ENCODE results near the gene SALL4.
A peak's percentile ranks its signal among the peaks of the same experiment; 100 is the strongest.
"Not testable (repeated sequence)": the region's sequence is repeated elsewhere in the genome, so short reads cannot be mapped to it uniquely, and the experiment has no call there.

SALL4 gene

GRCh38 chr20:51828762-51829161, 26.4 kb upstream of the SALL4 start:
- H3K27ac ChIP-seq (replicated peaks), result no peak overlapping the region
- TF ChIP-seq GABPA (IDR thresholded peaks at IDR 0.05; ENCODE audit: low read depth) (no peak), CTCF (IDR thresholded peaks at IDR 0.05; ENCODE audit: insufficient read depth, low read length) (no peak), POLR2AphosphoS5 (IDR thresholded peaks at IDR 0.05; ENCODE audit: low read depth) (no peak), SPI1 (IDR thresholded peaks at IDR 0.05; ENCODE audit: borderline replicate concordance, low read depth) (0 out of 2 replicates have a peak, but pooled peaks have one; percentile 29), REST (IDR thresholded peaks at IDR 0.05; ENCODE audit: insufficient replicate concordance, low read depth) (no peak)
- no peak for DNase-seq (ENCODE audit: low read depth in 1 of 2, low spot score in 1 of 2)
- no peak overlapping the region for H3K4me3 ChIP-seq (replicated peaks; ENCODE audit: insufficient read depth, low read length)
- no peaks in the 10 kb centered on the region for H3K27me3 ChIP-seq (ENCODE audit: insufficient read depth, poor library complexity, severe bottlenecking)

- H3K27me3 ChIP-seq (ENCODE audit: insufficient read depth, poor library complexity, severe bottlenecking), result no peaks in the 10 kb centered on the region
- H3K27ac ChIP-seq (replicated peaks), result no peak overlapping the region
- DNase-seq (ENCODE audit: low read depth in 1 of 2, low spot score in 1 of 2), result no peak
- no peak for TF ChIP-seq POLR2AphosphoS5 (IDR thresholded peaks at IDR 0.05; ENCODE audit: low read depth)
- no peak for TF ChIP-seq SPI1 (IDR thresholded peaks at IDR 0.05; ENCODE audit: borderline replicate concordance, low read depth)
- TF ChIP-seq CTCF (IDR thresholded peaks at IDR 0.05; ENCODE audit: insufficient read depth, low read length), result no peak
- TF ChIP-seq REST (IDR thresholded peaks at IDR 0.05; ENCODE audit: insufficient replicate concordance, low read depth), result no peak
- TF ChIP-seq GABPA (IDR thresholded peaks at IDR 0.05; ENCODE audit: low read depth), result no peak
- H3K4me3 ChIP-seq (replicated peaks; ENCODE audit: insufficient read depth, low read length), result no peak overlapping the region
These were observed 24.1 kb upstream of the SALL4 start for GRCh38 chr20:51826372-51826771.

GRCh38 chr20:51818479-51819008, 16.2 kb upstream of the SALL4 start:
- no peak for DNase-seq (ENCODE audit: low read depth in 1 of 2, low spot score in 1 of 2)
- no peak overlapping the region for H3K27ac ChIP-seq (replicated peaks)
- H3K27me3 ChIP-seq (ENCODE audit: insufficient read depth, poor library complexity, severe bottlenecking), result no peaks in the 10 kb centered on the region
- TF ChIP-seq POLR2AphosphoS5 (IDR thresholded peaks at IDR 0.05; ENCODE audit: low read depth), result no peak
- H3K4me3 ChIP-seq (replicated peaks; ENCODE audit: insufficient read depth, low read length), result no peak overlapping the region

- H3K27me3 ChIP-seq (ENCODE audit: insufficient read depth, poor library complexity, severe bottlenecking); DNase-seq (ENCODE audit: low read depth in 1 of 2, low spot score in 1 of 2); H3K4me3 ChIP-seq (replicated peaks; ENCODE audit: insufficient read depth, low read length); H3K27ac ChIP-seq (replicated peaks): not testable (repeated sequence)
These were observed 14.5 kb upstream of the SALL4 start for GRCh38 chr20:51816856-51817255.

- no peak overlapping the region for H3K27ac ChIP-seq (replicated peaks)
- TF ChIP-seq POLR2AphosphoS5 (IDR thresholded peaks at IDR 0.05; ENCODE audit: low read depth) (no peak), SPI1 (IDR thresholded peaks at IDR 0.05; ENCODE audit: borderline replicate concordance, low read depth) (no peak), REST (IDR thresholded peaks at IDR 0.05; ENCODE audit: insufficient replicate concordance, low read depth) (no peak)
- H3K27me3 ChIP-seq (ENCODE audit: insufficient read depth, poor library complexity, severe bottlenecking), result peaks cover 3% of the 10 kb centered on the region
- no peak for DNase-seq (ENCODE audit: low read depth in 1 of 2, low spot score in 1 of 2)
- no peak overlapping the region for H3K4me3 ChIP-seq (replicated peaks; ENCODE audit: insufficient read depth, low read length)
These were observed 13.2 kb upstream of the SALL4 start for GRCh38 chr20:51815383-51816076.

All from HL-60 (cell line).